AG09309 (cell line): ENCODE results near the gene CARD11.

Experiments
- DNase-seq: peaks from one replicate; pipeline ENCODE4 v3.0.0-alpha.2; 2010; ENCODE audit warnings: low read depth
- H3K4me3 ChIP-seq: 2 replicates; pipeline ENCODE4 v1.5.1; 2011; ENCODE audit warnings: mild to moderate bottlenecking, low read depth, low read length, moderate library complexity; ENCODE audit not compliant: control insufficient read depth
- TF ChIP-seq, protein P1 (sequence below): IDR thresholded peaks from 2 replicates; pipeline ENCODE4 v1.5.1; 2011; ENCODE audit warnings: mild to moderate bottlenecking, low read depth, low read length, inconsistent platforms; ENCODE audit not compliant: insufficient read depth, control insufficient read depth; ENCODE audit errors: missing control alignments

Gene CARD11

DNA sequence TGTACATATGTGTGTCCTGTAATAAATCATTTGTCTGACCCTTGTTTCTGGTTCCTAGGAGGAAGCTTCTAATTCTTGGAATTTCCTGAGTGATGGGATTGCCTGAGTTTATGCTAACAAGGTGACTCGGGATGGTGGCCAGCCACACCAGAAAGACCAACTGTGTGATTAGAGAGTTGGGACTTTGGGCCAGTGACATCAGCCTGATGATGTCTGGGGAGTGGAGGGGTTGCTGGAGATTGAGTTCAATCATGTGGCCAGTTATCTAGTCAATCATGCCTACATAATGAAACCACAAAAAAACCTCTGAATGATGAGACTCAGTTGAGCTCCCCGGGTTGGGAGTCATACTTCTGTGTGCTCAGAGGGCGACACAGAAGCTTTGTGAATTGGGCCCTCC lies 23.5 kb upstream of the CARD11 start:
- no peak overlapping the region for H3K4me3 ChIP-seq
- TF ChIP-seq, protein P1, sequence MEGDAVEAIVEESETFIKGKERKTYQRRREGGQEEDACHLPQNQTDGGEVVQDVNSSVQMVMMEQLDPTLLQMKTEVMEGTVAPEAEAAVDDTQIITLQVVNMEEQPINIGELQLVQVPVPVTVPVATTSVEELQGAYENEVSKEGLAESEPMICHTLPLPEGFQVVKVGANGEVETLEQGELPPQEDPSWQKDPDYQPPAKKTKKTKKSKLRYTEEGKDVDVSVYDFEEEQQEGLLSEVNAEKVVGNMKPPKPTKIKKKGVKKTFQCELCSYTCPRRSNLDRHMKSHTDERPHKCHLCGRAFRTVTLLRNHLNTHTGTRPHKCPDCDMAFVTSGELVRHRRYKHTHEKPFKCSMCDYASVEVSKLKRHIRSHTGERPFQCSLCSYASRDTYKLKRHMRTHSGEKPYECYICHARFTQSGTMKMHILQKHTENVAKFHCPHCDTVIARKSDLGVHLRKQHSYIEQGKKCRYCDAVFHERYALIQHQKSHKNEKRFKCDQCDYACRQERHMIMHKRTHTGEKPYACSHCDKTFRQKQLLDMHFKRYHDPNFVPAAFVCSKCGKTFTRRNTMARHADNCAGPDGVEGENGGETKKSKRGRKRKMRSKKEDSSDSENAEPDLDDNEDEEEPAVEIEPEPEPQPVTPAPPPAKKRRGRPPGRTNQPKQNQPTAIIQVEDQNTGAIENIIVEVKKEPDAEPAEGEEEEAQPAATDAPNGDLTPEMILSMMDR = no peak
- DNase-seq = no peak

DNA sequence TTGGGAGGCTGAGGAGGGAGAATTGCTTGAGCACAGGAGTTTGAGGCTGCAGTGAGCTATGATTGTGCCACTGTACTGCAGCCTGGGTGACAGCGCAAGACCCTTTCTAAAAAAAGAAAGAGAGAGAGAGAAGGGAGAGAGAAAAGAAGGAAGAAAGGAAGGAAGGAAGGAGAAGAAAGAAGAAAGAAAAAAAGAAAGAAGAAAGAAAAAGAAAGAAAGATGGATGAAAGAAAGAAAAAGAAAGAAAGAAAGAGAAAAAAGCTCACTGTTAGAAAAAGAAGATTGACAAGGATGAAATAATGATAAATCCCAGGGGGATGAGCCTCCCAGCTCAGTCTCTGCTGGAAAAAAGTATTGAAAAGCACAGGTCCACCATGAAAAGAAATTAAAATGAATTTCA lies 22.8 kb upstream of the CARD11 start:
- no peak for DNase-seq
- TF ChIP-seq, protein P1 = no peak
- no peak overlapping the region for H3K4me3 ChIP-seq

DNA sequence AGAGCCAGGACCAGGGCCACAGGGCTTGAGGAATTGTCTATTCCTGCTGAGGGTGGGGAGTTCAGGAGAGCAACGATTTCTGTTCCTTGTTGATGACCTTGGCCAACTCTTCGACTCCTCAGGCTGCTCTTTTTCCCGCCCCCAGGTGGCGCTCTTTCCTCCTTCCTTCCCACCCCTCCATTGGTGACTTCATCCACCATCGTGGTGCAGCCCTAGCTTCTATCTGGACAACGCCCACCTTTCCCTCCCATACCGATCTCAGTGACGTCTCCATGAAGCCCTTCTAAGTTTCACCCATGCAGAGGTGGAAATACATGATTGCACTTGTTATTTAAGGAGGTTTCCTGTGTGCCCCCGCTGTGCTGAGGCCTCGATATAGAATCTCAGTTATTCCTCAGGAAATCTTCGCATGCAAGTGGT lies 22.1 kb upstream of the CARD11 start:
- DNase-seq = no peak
- no peak overlapping the region for H3K4me3 ChIP-seq
- TF ChIP-seq, protein P1 = no peak

DNA sequence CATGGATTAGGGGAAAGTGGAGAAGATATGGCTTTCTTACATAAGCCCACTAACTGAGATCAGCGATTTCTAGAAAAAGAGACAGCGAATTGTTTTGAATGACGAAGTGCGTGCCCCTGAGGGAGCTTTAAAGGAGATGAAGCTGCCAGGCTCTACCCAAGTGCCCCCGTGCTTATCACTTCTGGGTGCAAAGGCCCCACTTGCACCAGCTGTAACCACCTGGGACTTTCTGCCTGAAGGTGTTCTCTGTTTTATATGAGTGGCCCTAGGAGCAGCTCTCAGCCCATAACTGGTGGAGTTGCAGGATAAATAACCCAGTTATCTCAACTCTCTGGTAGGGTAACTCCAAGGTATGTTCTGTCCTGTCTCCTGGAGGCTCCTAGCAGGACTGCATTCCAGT lies 20.4 kb upstream of the CARD11 start:
- TF ChIP-seq, protein P1 = no peak
- DNase-seq = no peak
- H3K4me3 ChIP-seq = no peak overlapping the region

DNA sequence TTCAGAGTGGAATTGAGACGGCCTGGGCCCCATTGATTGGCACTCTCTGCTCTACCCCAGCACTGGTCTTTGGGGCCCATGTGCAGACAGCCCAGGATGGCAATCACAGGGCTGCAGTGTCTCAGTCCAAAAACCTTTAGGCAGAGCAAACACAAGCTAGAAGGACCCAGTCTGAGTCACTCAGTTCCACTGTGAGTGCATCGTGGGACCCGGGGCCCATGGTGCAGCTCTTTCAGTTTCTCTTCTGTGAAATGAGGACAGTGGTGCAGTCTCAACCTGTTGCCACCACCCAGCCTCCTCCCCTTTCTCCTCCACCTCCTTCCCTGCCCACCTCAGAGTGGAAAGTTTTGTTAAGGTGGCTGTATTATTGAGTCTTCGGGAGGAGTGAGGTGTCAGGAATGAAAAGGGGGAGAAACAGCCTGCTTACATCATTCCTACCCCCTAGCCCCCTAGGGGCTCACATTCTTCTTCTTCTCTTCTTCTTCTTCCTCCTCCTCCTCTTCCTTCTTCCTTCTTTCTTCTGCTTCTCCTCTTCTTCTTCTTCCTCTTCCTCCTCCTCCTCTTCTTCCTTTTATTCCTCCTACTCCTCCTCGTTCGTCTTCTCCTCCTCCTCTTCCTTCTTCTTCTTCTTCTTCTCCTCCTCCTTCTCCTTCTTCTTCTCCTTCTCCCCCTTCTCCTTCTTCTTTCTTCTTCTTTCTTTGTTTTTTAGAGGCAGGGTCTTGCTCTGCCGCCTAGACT lies 19.5 kb upstream of the CARD11 start:
- no peak for DNase-seq
- H3K4me3 ChIP-seq = no peak overlapping the region
- TF ChIP-seq, protein P1 = no peak

DNA sequence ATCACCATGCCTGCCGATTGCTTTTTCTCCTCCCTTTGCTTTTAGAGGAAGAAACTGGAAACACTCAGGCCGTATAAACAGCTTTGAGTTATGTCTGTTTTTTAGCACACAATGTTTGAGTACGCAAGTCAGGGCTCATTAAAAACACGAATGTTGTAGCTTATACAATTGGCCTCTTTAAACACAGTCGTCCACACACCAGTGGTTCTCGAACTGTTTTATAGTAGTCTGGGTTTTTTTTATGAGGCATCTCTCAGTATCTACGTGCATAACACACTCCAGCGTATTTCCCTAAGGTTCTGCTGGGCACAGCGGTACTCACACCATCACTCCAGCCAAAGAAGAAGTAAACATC lies 13.4 kb upstream of the CARD11 start:
- no peak overlapping the region for H3K4me3 ChIP-seq
- TF ChIP-seq, protein P1 = no peak
- DNase-seq = no peak
